ENCODE results near the gene FAM13A. TPM values are rescaled to one million over a fixed set of nuclear protein-coding genes. Genes with fewer than 3 reads are reported as not detected.

Gene FAM13A
- total RNA-seq, 4 donors from 2014 or later = 72.3 to 105 (median 90.0) TPM

- Histone ChIP-seq H3K4me1 (no peaks in the 10 kb centered on the region), H3K36me3 (no peaks in the 10 kb centered on the region), H3K4me3 (no peak overlapping the region), H3K9me3 (no peaks in the 10 kb centered on the region), H3K27me3 (no peaks in the 10 kb centered on the region), H3K27ac (no peak overlapping the region)
- no peak for DNase-seq
- no peak for TF ChIP-seq POLR2A (IDR thresholded peaks at IDR 0.05)
- TF ChIP-seq, protein P1, sequence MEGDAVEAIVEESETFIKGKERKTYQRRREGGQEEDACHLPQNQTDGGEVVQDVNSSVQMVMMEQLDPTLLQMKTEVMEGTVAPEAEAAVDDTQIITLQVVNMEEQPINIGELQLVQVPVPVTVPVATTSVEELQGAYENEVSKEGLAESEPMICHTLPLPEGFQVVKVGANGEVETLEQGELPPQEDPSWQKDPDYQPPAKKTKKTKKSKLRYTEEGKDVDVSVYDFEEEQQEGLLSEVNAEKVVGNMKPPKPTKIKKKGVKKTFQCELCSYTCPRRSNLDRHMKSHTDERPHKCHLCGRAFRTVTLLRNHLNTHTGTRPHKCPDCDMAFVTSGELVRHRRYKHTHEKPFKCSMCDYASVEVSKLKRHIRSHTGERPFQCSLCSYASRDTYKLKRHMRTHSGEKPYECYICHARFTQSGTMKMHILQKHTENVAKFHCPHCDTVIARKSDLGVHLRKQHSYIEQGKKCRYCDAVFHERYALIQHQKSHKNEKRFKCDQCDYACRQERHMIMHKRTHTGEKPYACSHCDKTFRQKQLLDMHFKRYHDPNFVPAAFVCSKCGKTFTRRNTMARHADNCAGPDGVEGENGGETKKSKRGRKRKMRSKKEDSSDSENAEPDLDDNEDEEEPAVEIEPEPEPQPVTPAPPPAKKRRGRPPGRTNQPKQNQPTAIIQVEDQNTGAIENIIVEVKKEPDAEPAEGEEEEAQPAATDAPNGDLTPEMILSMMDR (IDR thresholded peaks at IDR 0.05) = no peak
These were observed 99.4 kb downstream of the FAM13A start for GRCh38 chr4:88957570-88957969.

GRCh38 chr4:88955580-88956380 lies 101.2 kb downstream of the FAM13A start:
- Histone ChIP-seq H3K27me3 (no peaks in the 10 kb centered on the region), H3K27ac (no peak overlapping the region), H3K36me3 (no peaks in the 10 kb centered on the region), H3K9me3 (no peaks in the 10 kb centered on the region), H3K4me3 (no peak overlapping the region), H3K4me1 (no peaks in the 10 kb centered on the region)
- DNase-seq = no peak
- TF ChIP-seq, protein P1 (IDR thresholded peaks at IDR 0.05) = no peak
- TF ChIP-seq POLR2A (IDR thresholded peaks at IDR 0.05) = no peak

GRCh38 chr4:88953400-88953799 lies 103.6 kb downstream of the FAM13A start:
- no peak overlapping the region for H3K27ac ChIP-seq
- no peak overlapping the region for H3K4me3 ChIP-seq
- no peak for DNase-seq
- no peaks in the 10 kb centered on the region for H3K27me3 ChIP-seq
- TF ChIP-seq, protein P1 (IDR thresholded peaks at IDR 0.05) = no peak
- TF ChIP-seq POLR2A (IDR thresholded peaks at IDR 0.05) = no peak
- no peaks in the 10 kb centered on the region for H3K4me1 ChIP-seq
- H3K36me3 ChIP-seq = no peaks in the 10 kb centered on the region
- no peaks in the 10 kb centered on the region for H3K9me3 ChIP-seq

DNA sequence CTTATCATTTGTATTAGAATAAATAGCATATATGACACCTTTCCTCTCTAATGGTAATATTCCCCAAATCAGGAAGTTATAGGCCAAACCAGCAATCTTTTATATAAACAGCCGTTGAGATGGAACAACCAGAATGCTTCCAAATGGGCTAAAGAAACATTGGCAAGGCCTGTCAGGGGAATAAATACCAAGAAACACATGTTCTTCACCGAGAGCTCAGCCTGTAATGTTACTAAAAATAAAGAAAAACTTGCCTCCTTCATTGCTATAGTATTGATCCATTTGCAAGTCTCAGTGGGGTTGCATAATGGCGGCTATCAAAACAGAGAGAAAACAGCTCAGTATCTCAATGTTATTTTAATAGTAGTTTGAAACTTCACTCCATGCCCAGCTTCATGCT lies 104.9 kb downstream of the FAM13A start:
- TF ChIP-seq, protein P1 (IDR thresholded peaks at IDR 0.05) = no peak
- TF ChIP-seq POLR2A (IDR thresholded peaks at IDR 0.05) = no peak
- Histone ChIP-seq H3K4me3 (no peak overlapping the region), H3K27me3 (no peaks in the 10 kb centered on the region), H3K4me1 (no peaks in the 10 kb centered on the region), H3K27ac (no peak overlapping the region), H3K36me3 (no peaks in the 10 kb centered on the region), H3K9me3 (no peaks in the 10 kb centered on the region)
- DNase-seq = no peak

GRCh38 chr4:88949605-88950004 lies 107.4 kb downstream of the FAM13A start:
- Histone ChIP-seq H3K27me3 (no peaks in the 10 kb centered on the region), H3K4me1 (no peaks in the 10 kb centered on the region), H3K4me3 (no peak overlapping the region), H3K36me3 (no peaks in the 10 kb centered on the region), H3K27ac (no peak overlapping the region), H3K9me3 (no peaks in the 10 kb centered on the region)
- DNase-seq = no peak
- TF ChIP-seq, protein P1 (IDR thresholded peaks at IDR 0.05) = no peak
- TF ChIP-seq POLR2A (IDR thresholded peaks at IDR 0.05) = no peak
